Stimulated activated CD4-positive, alpha-beta T cell treated with anti-CD3 and anti-CD28 coated beads, Interleukin-4, amount 100 ng/mL, for 48 hours (primary cell): ENCODE results near the gene GCNT1.

Experiments used
- DNase-seq, 2 donors: peaks; one replicate each; pipeline ENCODE4 v3.0.0-alpha.2; 2020; ENCODE audit warnings: low read depth in 2 of 2

The GCNT1 gene

DNA sequence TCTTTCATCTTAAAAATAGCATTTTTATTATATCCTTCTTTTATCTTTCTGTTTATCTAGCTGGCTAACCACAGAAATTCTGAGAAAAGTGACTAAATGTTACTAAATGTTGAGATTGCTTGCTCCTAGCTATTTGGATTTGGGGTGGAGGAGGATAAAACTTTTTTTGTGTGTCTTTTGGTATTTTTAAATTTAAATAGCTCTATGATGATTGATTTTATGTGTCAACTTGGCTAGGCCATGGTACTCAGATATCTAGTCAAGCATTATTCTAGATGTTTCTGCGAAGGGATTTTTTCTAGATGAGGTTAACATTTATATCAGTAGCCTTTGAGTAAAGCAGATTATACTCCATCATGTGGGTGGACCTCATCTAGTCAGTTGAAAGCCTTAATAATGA lies 75.0 kb downstream of the GCNT1 start:
- no peak for DNase-seq

DNA sequence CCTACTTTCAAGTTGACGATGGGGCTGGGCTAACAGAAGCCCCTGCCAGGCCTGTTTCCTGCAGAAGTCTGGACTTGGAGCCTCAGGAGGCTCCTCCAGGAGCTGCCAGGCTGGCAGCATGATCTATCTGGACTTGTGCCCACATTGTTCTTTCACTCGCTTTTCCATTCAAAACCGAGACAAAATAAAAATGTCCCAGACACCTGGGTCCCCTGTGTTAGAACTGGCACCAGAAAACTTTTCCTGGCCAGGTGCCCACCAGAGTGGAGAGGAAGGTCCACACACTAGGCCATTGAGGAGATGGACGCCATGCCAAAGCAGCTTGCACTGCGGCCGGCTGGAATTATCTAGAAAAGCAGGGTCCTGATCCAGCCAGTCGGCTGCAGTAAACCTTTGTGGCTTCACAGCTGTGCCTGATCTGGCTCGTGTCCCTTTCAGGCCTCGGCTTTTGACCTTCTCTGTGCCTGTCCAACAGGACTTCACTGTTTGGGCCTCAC lies 78.2 kb downstream of the GCNT1 start:
- no peak for DNase-seq

DNA sequence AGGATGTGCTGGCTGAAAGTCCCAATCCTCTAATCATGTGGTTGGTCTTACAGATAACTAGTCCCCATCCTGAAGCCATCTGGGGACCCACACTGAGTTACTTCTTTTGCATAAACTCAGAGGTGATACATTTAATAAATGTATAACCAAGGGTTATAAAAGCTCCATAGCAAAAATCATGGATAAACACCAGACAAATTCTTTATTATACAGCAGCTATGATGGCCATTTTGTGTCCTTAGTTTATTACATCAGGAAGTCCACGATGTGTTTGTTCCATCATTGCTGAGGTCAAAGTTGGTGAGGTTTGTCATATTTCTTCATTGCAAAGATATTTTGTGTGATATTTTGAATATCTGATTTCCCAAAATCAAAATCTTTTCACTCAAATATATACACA lies 80.2 kb downstream of the GCNT1 start:
- DNase-seq: no peak

DNA sequence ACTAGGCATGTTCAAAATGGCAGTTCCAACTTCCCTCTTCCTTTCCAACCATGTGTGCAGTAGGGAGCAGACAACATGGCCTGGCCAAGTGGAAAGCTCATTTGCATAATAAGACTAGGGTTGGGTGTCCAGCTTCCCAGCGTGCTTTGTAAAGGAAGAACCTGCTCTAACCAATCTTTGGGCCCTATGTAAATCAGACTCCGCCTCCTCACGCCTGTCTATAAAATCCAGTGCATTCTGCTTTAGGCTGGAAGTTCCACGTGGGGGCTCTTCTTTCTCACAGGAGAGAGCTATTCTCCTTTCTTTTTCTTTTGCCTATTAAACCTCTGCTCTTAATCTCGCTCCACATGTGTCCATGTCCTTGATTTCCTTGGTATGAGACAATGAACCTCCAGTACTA lies 83.4 kb downstream of the GCNT1 start:
- DNase-seq: no peak

DNA sequence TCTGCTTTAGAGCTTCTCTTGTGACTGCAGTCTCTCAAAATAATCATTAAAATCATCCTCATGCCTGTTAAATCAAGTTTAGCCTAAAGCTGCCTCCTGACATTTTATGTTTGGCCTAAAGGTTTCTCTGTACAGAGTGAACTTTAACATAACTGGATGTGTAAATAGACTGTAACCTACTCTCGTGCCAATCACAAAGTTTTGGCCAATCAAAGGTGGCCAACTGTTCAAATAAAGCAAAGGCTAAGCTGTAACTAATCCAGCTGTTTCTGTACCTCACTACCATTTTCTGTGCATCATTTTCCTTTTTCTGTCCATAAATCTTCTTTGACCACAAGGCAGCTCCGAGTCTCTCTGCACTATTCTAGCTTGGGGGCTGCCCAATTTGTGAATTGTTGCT lies 86.2 kb downstream of the GCNT1 start:
- DNase-seq: no peak

DNA sequence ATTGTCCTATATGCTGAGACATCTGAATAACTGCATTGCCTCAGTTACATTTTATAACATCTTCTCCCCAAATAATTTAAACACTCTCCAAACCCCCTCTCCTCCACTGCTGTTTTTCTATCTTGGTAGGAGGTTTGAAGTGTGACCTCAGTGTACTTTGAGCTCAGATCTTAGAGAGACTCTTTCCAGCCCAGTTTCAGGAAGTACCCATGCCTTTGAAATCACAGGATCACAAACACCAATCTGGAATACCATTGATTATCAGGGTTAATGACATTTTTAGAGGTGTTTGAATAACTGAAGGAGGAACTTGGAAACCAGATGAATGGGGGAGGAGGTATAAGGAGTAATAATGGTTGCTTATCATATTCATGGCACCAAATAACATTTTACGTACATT lies 93.2 kb downstream of the GCNT1 start:
- DNase-seq: no peak

DNA sequence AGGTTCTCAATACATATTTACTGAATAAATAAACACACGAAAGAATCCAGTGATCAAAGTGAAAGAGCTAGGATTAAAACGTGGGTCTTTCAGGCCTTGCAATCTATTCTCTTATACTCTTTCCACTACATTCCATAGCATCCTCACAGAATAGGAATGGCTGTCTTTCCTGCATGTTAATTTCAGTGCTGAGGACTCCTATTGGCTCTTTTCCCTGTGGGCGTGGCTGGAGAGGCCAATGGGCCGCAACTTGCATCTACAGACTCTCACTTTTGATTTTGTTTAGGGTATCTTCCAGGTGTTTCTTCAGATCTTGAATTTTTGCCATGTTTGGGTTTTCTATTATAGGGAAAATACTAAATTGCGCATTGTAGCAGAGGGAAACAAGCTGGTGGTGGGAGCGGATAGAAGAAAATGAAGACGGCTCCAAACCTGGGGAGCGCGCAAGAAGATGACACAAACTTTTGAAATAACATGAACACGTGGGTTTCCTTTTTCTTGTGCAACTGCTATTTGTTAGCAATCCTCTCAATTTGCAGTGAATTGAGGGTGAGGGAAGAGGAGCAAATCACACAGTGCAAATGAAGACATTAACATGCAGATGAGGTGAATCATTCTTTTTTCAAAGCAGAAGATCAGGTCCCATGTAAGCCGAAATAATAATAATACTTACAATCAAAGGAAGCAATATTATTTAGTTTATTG lies 93.9 kb downstream of the GCNT1 start:
- no peak for DNase-seq

DNA sequence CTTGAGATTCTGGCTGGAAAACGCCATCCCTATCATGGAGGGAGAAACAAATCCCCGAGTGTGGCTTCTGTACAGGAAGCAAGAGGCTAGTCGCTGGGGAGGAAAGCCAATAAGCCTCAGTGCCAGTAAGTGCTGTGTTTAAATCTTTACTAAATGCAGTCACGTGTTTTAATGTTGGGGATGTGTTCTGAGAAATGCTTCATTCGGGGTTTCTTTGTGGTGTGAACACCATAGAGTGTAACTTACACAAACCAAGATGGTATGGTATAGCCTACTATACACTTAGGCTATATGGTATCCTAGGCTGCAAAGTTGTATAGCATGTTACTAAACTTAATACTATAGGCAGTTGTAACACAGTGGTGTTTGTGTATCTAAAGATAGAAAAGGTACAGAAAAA lies 94.7 kb downstream of the GCNT1 start:
- no peak for DNase-seq
